Measurements from ENCODE around the gene NHLRC4.

DNA sequence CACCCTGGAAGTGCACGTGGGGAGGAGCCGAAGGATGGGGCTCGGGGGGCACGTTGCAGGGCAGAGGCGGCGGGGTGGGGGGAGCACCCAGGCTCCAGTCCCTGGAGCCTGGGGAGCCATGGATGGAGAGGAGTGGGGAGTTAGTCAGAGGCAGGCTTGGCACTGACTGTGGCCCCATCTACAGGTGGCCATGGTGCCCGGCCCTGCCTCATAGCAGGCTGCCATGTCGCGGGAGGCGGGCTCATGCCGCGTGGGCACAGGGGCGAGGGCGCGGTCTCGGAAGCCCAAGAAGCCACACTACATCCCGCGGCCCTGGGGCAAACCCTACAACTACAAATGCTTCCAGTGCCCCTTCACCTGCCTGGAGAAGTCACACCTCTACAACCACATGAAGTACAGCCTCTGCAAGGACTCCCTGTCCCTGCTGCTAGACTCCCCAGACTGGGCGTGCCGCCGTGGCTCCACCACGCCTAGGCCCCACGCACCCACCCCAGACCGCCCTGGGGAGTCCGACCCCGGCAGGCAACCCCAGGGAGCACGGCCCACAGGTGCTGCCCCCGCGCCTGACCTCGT, 3.6 kb upstream of the NHLRC4 start:
- TF ChIP-seq POLR2AphosphoS5 (IDR thresholded peaks at IDR 0.05; ENCODE audit: low read depth, low read length), result no peak
- no peak for TF ChIP-seq PAX5 (IDR thresholded peaks at IDR 0.05; ENCODE audit: insufficient read depth, low read length, severe bottlenecking)
- TF ChIP-seq POLR2A (IDR thresholded peaks at IDR 0.05; ENCODE audit: low read depth, low read length), result no peak
- no peak for TF ChIP-seq TAF1 (IDR thresholded peaks at IDR 0.05; ENCODE audit: low read depth, low read length)
- TF ChIP-seq POU2F2 (IDR thresholded peaks at IDR 0.05; ENCODE audit: low read depth, low read length), result no peak
